ENCODE measurements around the gene AFAP1L2. TPM values are rescaled to one million over a fixed set of nuclear protein-coding genes. Genes with fewer than 3 reads are reported as not detected.

AFAP1L2 gene
- total RNA-seq, 2 experiments from 2014 or later, result 0.36 to 0.50 TPM

DNA sequence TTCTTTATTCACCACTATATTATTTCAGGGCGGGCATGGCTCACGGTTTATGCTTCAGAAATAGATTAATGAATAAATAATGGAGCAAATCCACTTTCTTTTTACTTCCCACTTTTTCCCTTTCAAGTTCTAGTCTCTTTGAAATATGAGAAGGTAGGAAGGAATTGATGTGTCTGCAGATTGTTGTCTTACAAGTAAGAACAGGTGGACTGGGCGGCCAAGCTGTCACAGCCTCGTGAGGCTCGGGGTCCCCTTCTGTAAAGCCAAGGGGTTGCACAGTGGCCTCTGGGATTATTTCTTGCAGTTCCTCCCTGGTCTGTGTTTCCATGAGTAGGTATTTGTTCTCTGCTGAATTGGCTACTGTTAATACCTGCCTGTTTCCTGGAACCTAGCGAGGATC, 154.1 kb downstream of the AFAP1L2 start:
- no peaks in the 10 kb centered on the region for H3K36me3 ChIP-seq (ENCODE audit: insufficient read depth, low read length)
- CTCF ChIA-PET, result no interaction called here
- H3K36me3 Mint-ChIP-seq (ENCODE audit: low read depth), result no peaks in the 10 kb centered on the region

DNA sequence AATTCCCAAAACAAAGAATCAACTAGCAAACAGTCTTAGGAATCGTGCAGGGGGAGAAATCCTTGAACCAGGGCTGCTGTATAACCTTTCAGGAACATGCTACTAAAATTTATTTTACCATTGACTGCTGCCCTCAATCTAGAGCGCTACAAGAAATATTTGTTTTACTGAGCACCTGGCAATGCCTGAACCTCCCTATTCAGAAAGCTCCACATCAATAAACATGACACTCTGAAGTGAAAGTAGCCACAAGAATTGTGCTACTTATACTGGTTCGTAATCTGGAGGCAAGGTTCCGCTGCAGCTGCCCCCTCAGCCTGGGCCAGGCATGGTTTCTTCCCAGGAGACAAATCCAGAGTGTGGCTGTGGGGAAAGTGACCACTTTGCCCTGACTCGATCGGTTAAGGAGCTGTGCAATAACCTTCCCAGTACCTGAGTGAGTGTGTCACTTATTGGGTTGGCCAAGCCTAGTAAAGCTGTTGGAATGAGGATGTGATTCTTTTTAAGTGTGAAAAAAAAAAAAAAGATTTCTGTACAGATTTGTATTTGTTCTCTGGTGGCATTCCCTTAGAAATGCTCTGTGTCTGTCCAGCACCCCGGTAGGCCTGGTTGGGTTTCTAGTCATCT, 157.5 kb downstream of the AFAP1L2 start:
- ChIA-PET CTCF (no interaction called here), POLR2A (no interaction called here)
- Mint-ChIP-seq H3K4me3 (no peak overlapping the region), H3K36me3 (ENCODE audit: low read depth) (no peaks in the 10 kb centered on the region), H3K4me1 (ENCODE audit: low read depth) (no peaks in the 10 kb centered on the region), H3K27ac (no peak overlapping the region), H3K9me3 (no peaks in the 10 kb centered on the region), H3K27me3 (peaks cover 38% of the 10 kb centered on the region)
- Histone ChIP-seq H3K4me1 (ENCODE audit: insufficient read depth, low read length) (no peaks in the 10 kb centered on the region), H3K27ac (ENCODE audit: low read depth in 1 of 2, low read length in 2 of 2) (no peak overlapping the region), H3K27me3 (ENCODE audit: control insufficient read depth in 1 of 2, insufficient read depth in 2 of 2, low read length in 2 of 2) (peaks cover 17 to 27% of the 10 kb centered on the region in 2 experiments), H3K9me3 (ENCODE audit: control insufficient read depth in 1 of 2, insufficient read depth in 1 of 2, low read length in 2 of 2) (no peaks in the 10 kb centered on the region), H3K4me3 (ENCODE audit: low read length) (no peak overlapping the region), H3K36me3 (ENCODE audit: insufficient read depth, low read length) (no peaks in the 10 kb centered on the region)
- no peak for DNase-seq
- ATAC-seq (ENCODE audit: poor library complexity), result no peak
- TF ChIP-seq, protein P1, sequence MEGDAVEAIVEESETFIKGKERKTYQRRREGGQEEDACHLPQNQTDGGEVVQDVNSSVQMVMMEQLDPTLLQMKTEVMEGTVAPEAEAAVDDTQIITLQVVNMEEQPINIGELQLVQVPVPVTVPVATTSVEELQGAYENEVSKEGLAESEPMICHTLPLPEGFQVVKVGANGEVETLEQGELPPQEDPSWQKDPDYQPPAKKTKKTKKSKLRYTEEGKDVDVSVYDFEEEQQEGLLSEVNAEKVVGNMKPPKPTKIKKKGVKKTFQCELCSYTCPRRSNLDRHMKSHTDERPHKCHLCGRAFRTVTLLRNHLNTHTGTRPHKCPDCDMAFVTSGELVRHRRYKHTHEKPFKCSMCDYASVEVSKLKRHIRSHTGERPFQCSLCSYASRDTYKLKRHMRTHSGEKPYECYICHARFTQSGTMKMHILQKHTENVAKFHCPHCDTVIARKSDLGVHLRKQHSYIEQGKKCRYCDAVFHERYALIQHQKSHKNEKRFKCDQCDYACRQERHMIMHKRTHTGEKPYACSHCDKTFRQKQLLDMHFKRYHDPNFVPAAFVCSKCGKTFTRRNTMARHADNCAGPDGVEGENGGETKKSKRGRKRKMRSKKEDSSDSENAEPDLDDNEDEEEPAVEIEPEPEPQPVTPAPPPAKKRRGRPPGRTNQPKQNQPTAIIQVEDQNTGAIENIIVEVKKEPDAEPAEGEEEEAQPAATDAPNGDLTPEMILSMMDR (IDR thresholded peaks at IDR 0.05), result no peak
- intact Hi-C loops (cut with DNase I, micrococcal nuclease), result no loop called here

More for the DNA sequence above, 154.1 kb downstream of the AFAP1L2 start:
- Histone ChIP-seq H3K9me3 (ENCODE audit: control insufficient read depth in 1 of 2, insufficient read depth in 1 of 2, low read length in 2 of 2) (no peaks in the 10 kb centered on the region), H3K4me1 (ENCODE audit: insufficient read depth, low read length) (no peaks in the 10 kb centered on the region), H3K4me3 (ENCODE audit: low read length) (no peak overlapping the region), H3K27me3 (ENCODE audit: control insufficient read depth in 1 of 2, insufficient read depth in 2 of 2, low read length in 2 of 2) (peaks cover 0 to 2% of the 10 kb centered on the region in 2 experiments), H3K27ac (ENCODE audit: low read depth in 1 of 2, low read length in 2 of 2) (no peak overlapping the region)
- no peak overlapping the region for H3K4me3 Mint-ChIP-seq
- TF ChIP-seq, protein P1 (IDR thresholded peaks at IDR 0.05), result no peak
- no peaks in the 10 kb centered on the region for H3K4me1 Mint-ChIP-seq (ENCODE audit: low read depth)
- DNase-seq (no peak), ATAC-seq (ENCODE audit: poor library complexity) (no peak)
- H3K27me3 Mint-ChIP-seq, result peaks cover 6% of the 10 kb centered on the region
- no peak overlapping the region for H3K27ac Mint-ChIP-seq
- H3K9me3 Mint-ChIP-seq, result no peaks in the 10 kb centered on the region
- intact Hi-C loops (cut with DNase I, micrococcal nuclease), result no loop called here
- POLR2A ChIA-PET, result no interaction called here

DNA sequence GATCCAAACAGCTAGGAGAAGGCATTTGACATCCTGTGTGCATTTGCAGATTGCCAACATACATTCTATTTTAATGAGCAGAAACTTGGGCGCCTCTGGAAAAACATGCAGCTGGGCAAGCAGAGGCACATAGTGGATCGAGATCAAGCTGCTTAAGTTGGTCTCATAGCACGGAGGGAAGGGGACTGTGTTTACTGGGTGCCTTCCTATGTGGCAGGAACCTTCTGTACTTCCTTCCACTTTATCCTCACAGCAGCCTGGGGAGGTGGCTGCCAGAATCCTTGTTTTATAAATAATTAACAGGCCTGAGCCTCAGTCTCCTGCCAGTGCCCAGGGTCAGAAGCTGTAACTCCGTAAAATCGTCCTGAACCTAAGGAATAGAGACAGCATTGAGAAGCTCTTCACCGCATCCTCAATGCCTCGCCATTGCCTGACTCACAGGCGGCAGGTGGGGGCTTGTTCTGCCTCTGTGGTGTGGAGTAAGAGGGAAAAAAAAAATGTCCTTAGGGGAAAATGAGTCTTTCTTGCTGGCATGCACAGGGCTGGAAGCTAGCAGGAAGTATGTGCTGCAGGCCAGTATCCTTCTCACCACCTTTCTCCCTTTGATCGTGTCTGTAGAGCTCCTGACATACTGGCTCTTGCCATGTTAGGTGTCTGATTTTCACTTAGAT, 159.0 kb downstream of the AFAP1L2 start:
- intact Hi-C loops (cut with DNase I, micrococcal nuclease), result no loop called here
- Histone ChIP-seq H3K36me3 (ENCODE audit: insufficient read depth, low read length) (no peaks in the 10 kb centered on the region), H3K27me3 (ENCODE audit: control insufficient read depth in 1 of 2, insufficient read depth in 2 of 2, low read length in 2 of 2) (peaks cover 28 to 42% of the 10 kb centered on the region in 2 experiments), H3K27ac (ENCODE audit: low read depth in 1 of 2, low read length in 2 of 2) (no peak overlapping the region), H3K4me1 (ENCODE audit: insufficient read depth, low read length) (no peaks in the 10 kb centered on the region), H3K4me3 (ENCODE audit: low read length) (no peak overlapping the region), H3K9me3 (ENCODE audit: control insufficient read depth in 1 of 2, insufficient read depth in 1 of 2, low read length in 2 of 2) (no peaks in the 10 kb centered on the region)
- TF ChIP-seq, protein P1 (IDR thresholded peaks at IDR 0.05), result no peak
- no peak for ATAC-seq (ENCODE audit: poor library complexity)
- H3K36me3 Mint-ChIP-seq (ENCODE audit: low read depth), result no peaks in the 10 kb centered on the region
- no peaks in the 10 kb centered on the region for H3K4me1 Mint-ChIP-seq (ENCODE audit: low read depth)
- H3K27ac Mint-ChIP-seq, result no peak overlapping the region
- peaks cover 53% of the 10 kb centered on the region for H3K27me3 Mint-ChIP-seq
- ChIA-PET CTCF (no interaction called here), POLR2A (interaction anchor here (0.9 kb wide), 1 partner anchor 32 kb away, joined by 3 read pairs; no protein-coding TSS in a partner anchor)
- DNase-seq, result no peak
- no peaks in the 10 kb centered on the region for H3K9me3 Mint-ChIP-seq
- no peak overlapping the region for H3K4me3 Mint-ChIP-seq

Other genes starting within 250 kb of the AFAP1L2 start
- 10 to 100 TPM; 55.0 to 55.9 TPM for gene CCDC186, start 230.3 kb downstream of the AFAP1L2 start, total RNA-seq
- not detected for gene TDRD1, start 225.1 kb downstream of the AFAP1L2 start, total RNA-seq
- gene VWA2, start 165.2 kb downstream of the AFAP1L2 start, total RNA-seq, result not detected